HG02588 (cell line): Measurements from ENCODE around the gene BUB1.
A peak's percentile ranks its signal among the peaks of the same experiment; 100 is the strongest.
"Not testable (repeated sequence)": the region's sequence is repeated elsewhere in the genome, so short reads cannot be mapped to it uniquely, and the experiment has no call there.

Experiments
- ATAC-seq: cut with Tn5 transposase; IDR thresholded peaks from one replicate; pipeline ENCODE4 v1.9.1; 2021; ENCODE audit warnings: mild to moderate bottlenecking, moderate library complexity; ENCODE audit not compliant: unreplicated experiment

Gene BUB1

GRCh38 chr2:110677530-110678456, at the start of gene BUB1:
TSS of gene BUB1 (minus strand) at chr2:110678063. CDS start at chr2:110677995, 68 bp downstream.
- ATAC-seq = peak; percentile 71

- no peak for ATAC-seq
These were observed 48.4 kb upstream of the BUB1 start for GRCh38 chr2:110726285-110726684.

- no peak for ATAC-seq
These were observed 48.0 kb upstream of the BUB1 start for GRCh38 chr2:110725859-110726258.

GRCh38 chr2:110725370-110725769, 47.5 kb upstream of the BUB1 start:
- no peak for ATAC-seq

GRCh38 chr2:110724820-110725219, 47.0 kb upstream of the BUB1 start:
- no peak for ATAC-seq

GRCh38 chr2:110720547-110720946, 42.7 kb upstream of the BUB1 start:
- ATAC-seq = no peak

GRCh38 chr2:110718990-110719389, 41.1 kb upstream of the BUB1 start:
- no peak for ATAC-seq

GRCh38 chr2:110718382-110718781, 40.5 kb upstream of the BUB1 start:
- ATAC-seq = no peak

- no peak for ATAC-seq
These were observed 39.9 kb upstream of the BUB1 start for GRCh38 chr2:110717734-110718133.

- ATAC-seq = no peak
These were observed 39.2 kb upstream of the BUB1 start for GRCh38 chr2:110716959-110717645.

- ATAC-seq = no peak
These were observed 36.8 kb upstream of the BUB1 start for GRCh38 chr2:110714452-110715224.

- ATAC-seq = no peak
These were observed 35.9 kb upstream of the BUB1 start for GRCh38 chr2:110713513-110714362.

- ATAC-seq = no peak
These were observed 34.9 kb upstream of the BUB1 start for GRCh38 chr2:110712737-110713136.

GRCh38 chr2:110708455-110708854, 30.6 kb upstream of the BUB1 start:
- ATAC-seq = no peak

- ATAC-seq = no peak
These were observed 29.6 kb upstream of the BUB1 start for GRCh38 chr2:110707386-110707965.

- ATAC-seq = no peak
These were observed 24.9 kb upstream of the BUB1 start for GRCh38 chr2:110702514-110703380.

- not testable (repeated sequence) for ATAC-seq
These were observed 20.4 kb upstream of the BUB1 start for GRCh38 chr2:110698253-110698652.

- ATAC-seq = not testable (repeated sequence)
These were observed 17.5 kb upstream of the BUB1 start for GRCh38 chr2:110695146-110695898.
